ENCODE data around the gene DMWD. TPM values are rescaled to one million over a fixed set of nuclear protein-coding genes. Genes with fewer than 3 reads are reported as not detected.
"Not testable (repeated sequence)": the region's sequence is repeated elsewhere in the genome, so short reads cannot be mapped to it uniquely, and the experiment has no call there.

The DMWD gene
- total RNA-seq, 2 experiments from 2014 or later, result 20.6 TPM

DNA sequence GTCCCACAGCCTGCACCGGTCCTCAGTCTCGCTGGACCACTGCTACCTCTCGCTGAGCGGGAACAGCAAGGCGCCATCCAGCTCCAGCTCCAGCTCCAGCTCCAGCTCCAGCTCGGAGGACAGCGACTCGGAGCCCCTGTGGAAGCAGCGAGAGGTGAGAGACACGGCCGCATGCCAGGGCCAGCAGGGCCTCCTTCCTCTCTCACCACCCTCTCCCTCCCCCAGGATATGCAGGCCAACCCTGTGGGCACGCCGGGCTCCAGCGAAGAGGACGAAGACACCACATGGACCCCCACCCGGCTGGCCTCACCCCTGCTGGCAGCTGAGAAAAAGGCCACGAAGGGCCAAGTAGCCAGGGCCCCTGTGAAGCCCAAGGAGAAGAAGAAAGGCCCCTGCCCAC, 30.9 kb downstream of the DMWD start:
- DNase-seq (no peak), ATAC-seq (no peak)
- Mint-ChIP-seq H3K9me3 (ENCODE audit: insufficient read depth) (no peaks in the 10 kb centered on the region), H3K4me3 (no peak overlapping the region), H3K4me1 (ENCODE audit: low read depth) (no peaks in the 10 kb centered on the region), H3K27ac (no peak overlapping the region), H3K36me3 (ENCODE audit: low read depth) (no peaks in the 10 kb centered on the region), H3K27me3 (ENCODE audit: low read depth) (peaks cover 4% of the 10 kb centered on the region)
- CTCF ChIA-PET, result no interaction called here
- POLR2A ChIA-PET, result no interaction called here

- Mint-ChIP-seq H3K4me1 (ENCODE audit: low read depth) (no peaks in the 10 kb centered on the region), H3K36me3 (ENCODE audit: low read depth) (no peaks in the 10 kb centered on the region), H3K4me3 (no peak overlapping the region), H3K27ac (no peak overlapping the region), H3K27me3 (ENCODE audit: low read depth) (no peaks in the 10 kb centered on the region), H3K9me3 (ENCODE audit: insufficient read depth) (no peaks in the 10 kb centered on the region)
- ChIA-PET CTCF (no interaction called here), POLR2A (no interaction called here)
- no peak for DNase-seq
- no peak for ATAC-seq
Measured at GRCh38 chr19:45758921-45759320, 33.7 kb downstream of the DMWD start.

GRCh38 chr19:45757695-45758094, 35.0 kb downstream of the DMWD start:
- POLR2A ChIA-PET, result interaction anchor here (0.7 kb wide), 1 partner anchor 352 kb away, joined by 3 read pairs; no protein-coding TSS in a partner anchor
- CTCF ChIA-PET, result interaction anchor here (0.7 to 1.3 kb wide), 3 partner anchors 42 to 271 kb away, joined by 3 to 4 read pairs (median 3); no protein-coding TSS in a partner anchor
- Mint-ChIP-seq H3K9me3 (ENCODE audit: insufficient read depth) (no peaks in the 10 kb centered on the region), H3K27me3 (ENCODE audit: low read depth) (no peaks in the 10 kb centered on the region), H3K36me3 (ENCODE audit: low read depth) (no peaks in the 10 kb centered on the region), H3K4me1 (ENCODE audit: low read depth) (no peaks in the 10 kb centered on the region), H3K4me3 (no peak overlapping the region), H3K27ac (no peak overlapping the region)
- ATAC-seq, result no peak
- DNase-seq, result no peak

DNA sequence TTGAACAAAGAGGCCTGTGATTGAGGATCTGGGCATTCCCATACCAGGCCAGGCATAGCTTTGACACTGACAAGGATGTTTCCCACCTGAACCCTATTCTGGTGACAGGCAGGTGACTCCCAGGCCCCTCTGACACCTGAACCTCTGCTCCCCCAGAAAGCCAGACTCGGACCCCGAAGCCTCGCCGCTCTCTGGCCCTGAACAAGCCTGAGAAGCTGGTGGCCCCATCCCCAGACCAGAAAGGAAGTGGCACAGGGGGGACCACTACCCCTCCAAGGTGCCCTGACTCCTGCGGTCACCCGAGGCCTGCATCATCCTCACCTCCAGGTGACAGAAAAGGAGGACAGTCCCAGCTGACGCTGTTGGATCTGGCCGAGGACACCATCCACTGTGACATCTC, 38.3 kb downstream of the DMWD start:
- Mint-ChIP-seq H3K27ac (no peak overlapping the region), H3K27me3 (ENCODE audit: low read depth) (no peaks in the 10 kb centered on the region), H3K4me1 (ENCODE audit: low read depth) (no peaks in the 10 kb centered on the region), H3K9me3 (ENCODE audit: insufficient read depth) (no peaks in the 10 kb centered on the region), H3K36me3 (ENCODE audit: low read depth) (no peaks in the 10 kb centered on the region), H3K4me3 (no peak overlapping the region)
- POLR2A ChIA-PET, result interaction anchor here (2.7 kb wide), 1 partner anchor 15 kb away, joined by 6 read pairs; the partner anchor contains the start of gene SIX5
- DNase-seq (no peak), ATAC-seq (no peak)
- CTCF ChIA-PET, result interaction anchor here (1.5 kb wide), 1 partner anchor 129 kb away, joined by 4 read pairs; no protein-coding TSS in a partner anchor

DNA sequence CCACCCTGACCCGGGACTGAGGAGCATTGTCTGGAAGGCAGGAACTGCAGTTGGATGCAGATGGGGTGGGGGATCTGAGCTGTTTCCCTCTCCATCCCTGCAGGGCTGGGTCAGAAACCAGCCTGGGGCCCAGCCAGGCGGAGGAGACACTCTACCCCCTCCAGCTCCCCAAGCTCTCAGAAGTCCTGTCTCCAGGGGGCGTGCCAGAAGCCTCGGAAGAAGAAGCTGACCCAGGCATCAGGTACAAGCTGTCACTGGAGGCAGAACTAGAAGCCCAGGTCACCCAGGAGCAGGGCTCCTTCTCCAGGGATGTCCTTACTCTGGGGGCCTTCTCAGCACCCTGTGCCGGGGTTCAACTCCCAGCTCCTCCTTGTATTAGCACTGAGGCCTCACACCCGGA, 39.1 kb downstream of the DMWD start:
- DNase-seq, result no peak
- Mint-ChIP-seq H3K36me3 (ENCODE audit: low read depth) (no peaks in the 10 kb centered on the region), H3K27ac (no peak overlapping the region), H3K9me3 (ENCODE audit: insufficient read depth) (no peaks in the 10 kb centered on the region), H3K4me3 (no peak overlapping the region), H3K27me3 (ENCODE audit: low read depth) (no peaks in the 10 kb centered on the region), H3K4me1 (ENCODE audit: low read depth) (no peaks in the 10 kb centered on the region)
- CTCF ChIA-PET, result interaction anchor here (0.7 kb wide), 1 partner anchor 15 kb away, joined by 3 read pairs; the partner anchor contains the start of gene SIX5
- POLR2A ChIA-PET, result interaction anchor here (2.7 kb wide), 1 partner anchor 15 kb away, joined by 6 read pairs; the partner anchor contains the start of gene SIX5
- no peak for ATAC-seq

DNA sequence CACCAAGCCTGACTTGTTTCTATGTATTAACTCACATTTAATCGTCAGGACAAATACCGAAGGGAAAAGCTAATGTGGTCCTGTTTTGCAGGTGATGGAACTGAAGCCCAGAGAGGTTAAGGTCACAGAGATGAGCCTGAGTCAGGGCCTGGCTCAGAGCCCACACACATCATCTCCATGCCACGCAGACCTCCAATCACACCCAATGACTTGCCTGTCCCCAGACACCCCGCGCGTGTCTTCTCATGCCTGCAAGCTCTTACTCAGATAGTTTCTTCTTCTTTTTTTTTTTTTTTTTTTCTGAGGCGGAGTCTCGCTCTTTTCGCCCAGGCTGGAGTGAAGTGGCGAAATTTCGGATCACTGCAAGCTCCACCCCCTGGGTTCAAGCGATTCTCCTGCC, 40.0 kb downstream of the DMWD start:
- no peaks in the 10 kb centered on the region for H3K4me1 Mint-ChIP-seq (ENCODE audit: low read depth)
- no peaks in the 10 kb centered on the region for H3K27me3 Mint-ChIP-seq (ENCODE audit: low read depth)
- no peak overlapping the region for H3K27ac Mint-ChIP-seq
- ChIA-PET POLR2A (no interaction called here), CTCF (interaction anchor here (0.8 to 0.9 kb wide), 2 partner anchors 16 to 21 kb away, joined by 4 read pairs; partner anchors contain the start of gene SIX5)
- no peak overlapping the region for H3K4me3 Mint-ChIP-seq
- no peaks in the 10 kb centered on the region for H3K36me3 Mint-ChIP-seq (ENCODE audit: low read depth)
- ATAC-seq (no peak), DNase-seq (no peak)
- H3K9me3 Mint-ChIP-seq (ENCODE audit: insufficient read depth), result no peaks in the 10 kb centered on the region

GRCh38 chr19:45751483-45751882, 41.2 kb downstream of the DMWD start:
- ATAC-seq; H3K27ac Mint-ChIP-seq; POLR2A ChIA-PET; DNase-seq; H3K27me3 Mint-ChIP-seq (ENCODE audit: low read depth); H3K4me1 Mint-ChIP-seq (ENCODE audit: low read depth); H3K36me3 Mint-ChIP-seq (ENCODE audit: low read depth); H3K4me3 Mint-ChIP-seq; H3K9me3 Mint-ChIP-seq (ENCODE audit: insufficient read depth): not testable (repeated sequence)
- CTCF ChIA-PET, result interaction anchor here (0.9 kb wide), 1 partner anchor 17 kb away, joined by 4 read pairs; the partner anchor contains the start of gene SIX5

DNA sequence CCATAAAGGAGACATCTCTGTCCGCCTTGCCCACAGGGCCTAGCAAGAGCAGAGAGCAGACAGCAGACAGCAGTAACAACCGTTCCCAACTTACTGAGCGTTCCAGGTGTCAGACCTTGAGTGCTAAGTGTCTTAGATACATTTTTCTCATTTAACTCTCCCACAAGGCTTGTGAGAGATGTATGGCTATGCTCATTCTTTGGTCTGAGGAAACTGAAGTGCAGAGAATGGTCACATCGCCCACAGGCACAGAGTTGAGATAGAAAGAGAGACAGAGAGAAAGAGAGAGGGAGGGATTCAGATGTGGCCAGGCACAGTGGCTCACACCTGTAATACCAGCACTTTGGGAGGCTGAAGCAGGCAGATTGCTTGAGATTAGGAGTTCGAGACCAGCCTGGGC, 45.1 kb downstream of the DMWD start:
- H3K4me1 Mint-ChIP-seq (ENCODE audit: low read depth), result no peaks in the 10 kb centered on the region
- POLR2A ChIA-PET, result no interaction called here
- H3K4me3 Mint-ChIP-seq, result no peak overlapping the region
- no peaks in the 10 kb centered on the region for H3K9me3 Mint-ChIP-seq (ENCODE audit: insufficient read depth)
- no peak overlapping the region for H3K27ac Mint-ChIP-seq
- CTCF ChIA-PET, result no interaction called here
- no peak for ATAC-seq
- no peaks in the 10 kb centered on the region for H3K36me3 Mint-ChIP-seq (ENCODE audit: low read depth)
- H3K27me3 Mint-ChIP-seq (ENCODE audit: low read depth), result peaks cover 17% of the 10 kb centered on the region
- no peak for DNase-seq

DNA sequence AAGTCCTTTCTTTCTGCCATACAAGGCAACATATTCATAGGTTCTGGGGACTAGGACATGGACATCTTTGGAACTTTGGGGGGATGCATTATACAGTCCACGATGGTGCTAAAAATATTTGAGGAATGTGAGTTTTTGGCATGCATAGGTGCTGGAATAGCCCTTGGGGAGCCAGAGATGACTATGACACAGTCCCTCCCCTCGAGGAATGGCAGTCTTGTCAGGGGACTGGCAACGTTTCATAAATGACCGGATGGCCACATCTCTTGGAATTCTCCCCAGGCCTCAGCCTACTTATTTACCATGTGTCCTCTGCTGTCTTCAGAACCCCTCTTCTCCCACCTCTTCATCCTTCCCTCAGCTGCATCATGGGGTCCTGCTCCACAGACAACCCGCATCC, 45.8 kb downstream of the DMWD start:
- Mint-ChIP-seq H3K27ac (no peak overlapping the region), H3K4me1 (ENCODE audit: low read depth) (no peaks in the 10 kb centered on the region), H3K9me3 (ENCODE audit: insufficient read depth) (no peaks in the 10 kb centered on the region), H3K36me3 (ENCODE audit: low read depth) (no peaks in the 10 kb centered on the region), H3K27me3 (ENCODE audit: low read depth) (peaks cover 19% of the 10 kb centered on the region), H3K4me3 (no peak overlapping the region)
- CTCF ChIA-PET, result no interaction called here
- DNase-seq (no peak), ATAC-seq (no peak)
- POLR2A ChIA-PET, result no interaction called here

DNA sequence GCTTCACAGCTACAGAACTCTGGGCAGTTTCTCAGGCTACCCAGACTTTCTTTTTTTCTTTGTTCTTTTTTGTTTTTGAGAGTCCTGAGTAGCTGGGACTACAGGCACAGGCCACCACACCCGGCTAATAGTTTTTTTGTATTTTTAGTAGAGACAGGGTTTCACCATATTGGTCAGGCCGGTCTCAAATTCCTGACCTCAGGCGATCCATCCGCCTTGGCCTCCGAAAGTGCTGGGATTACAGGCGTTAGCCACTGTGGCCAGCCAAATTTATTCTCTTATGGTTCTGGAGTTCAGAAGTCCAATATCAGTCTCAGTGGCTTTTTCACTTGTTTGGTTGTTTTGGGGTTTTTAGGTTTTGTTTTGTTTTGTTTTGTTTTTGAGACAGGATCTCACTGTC, 47.0 kb downstream of the DMWD start:
- no peaks in the 10 kb centered on the region for H3K4me1 Mint-ChIP-seq (ENCODE audit: low read depth)
- ATAC-seq (no peak), DNase-seq (no peak)
- no peak overlapping the region for H3K27ac Mint-ChIP-seq
- ChIA-PET CTCF (no interaction called here), POLR2A (no interaction called here)
- no peak overlapping the region for H3K4me3 Mint-ChIP-seq
- H3K36me3 Mint-ChIP-seq (ENCODE audit: low read depth), result no peaks in the 10 kb centered on the region
- H3K27me3 Mint-ChIP-seq (ENCODE audit: low read depth), result peaks cover 19% of the 10 kb centered on the region
- H3K9me3 Mint-ChIP-seq (ENCODE audit: insufficient read depth), result no peaks in the 10 kb centered on the region

DNA sequence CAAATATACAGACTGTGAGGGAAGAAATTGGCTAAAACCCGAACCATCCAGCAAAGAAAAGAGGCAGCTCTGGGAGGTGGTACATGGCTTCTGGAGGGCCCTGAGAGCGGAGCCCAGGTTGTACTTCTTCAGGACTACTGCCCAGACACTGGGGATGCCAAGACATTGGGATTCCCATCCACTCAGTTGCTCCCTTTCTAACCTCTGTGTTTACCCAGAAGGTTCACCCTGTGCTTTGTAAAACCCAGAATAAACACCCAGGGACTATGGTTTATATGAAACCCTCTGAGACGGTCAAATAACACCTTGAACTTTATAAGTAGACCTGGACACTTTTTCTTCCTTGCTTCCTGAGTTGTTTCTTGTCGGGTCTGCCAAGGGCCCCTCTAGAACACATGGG, 49.7 kb downstream of the DMWD start:
- no peaks in the 10 kb centered on the region for H3K4me1 Mint-ChIP-seq (ENCODE audit: low read depth)
- ATAC-seq (no peak), DNase-seq (no peak)
- no peak overlapping the region for H3K27ac Mint-ChIP-seq
- POLR2A ChIA-PET, result no interaction called here
- no peaks in the 10 kb centered on the region for H3K9me3 Mint-ChIP-seq (ENCODE audit: insufficient read depth)
- H3K4me3 Mint-ChIP-seq, result no peak overlapping the region
- H3K27me3 Mint-ChIP-seq (ENCODE audit: low read depth), result peaks cover 19% of the 10 kb centered on the region
- H3K36me3 Mint-ChIP-seq (ENCODE audit: low read depth), result no peaks in the 10 kb centered on the region
- CTCF ChIA-PET, result interaction anchor here (1.5 kb wide), 1 partner anchor 27 kb away, joined by 4 read pairs; no protein-coding TSS in a partner anchor

DNA sequence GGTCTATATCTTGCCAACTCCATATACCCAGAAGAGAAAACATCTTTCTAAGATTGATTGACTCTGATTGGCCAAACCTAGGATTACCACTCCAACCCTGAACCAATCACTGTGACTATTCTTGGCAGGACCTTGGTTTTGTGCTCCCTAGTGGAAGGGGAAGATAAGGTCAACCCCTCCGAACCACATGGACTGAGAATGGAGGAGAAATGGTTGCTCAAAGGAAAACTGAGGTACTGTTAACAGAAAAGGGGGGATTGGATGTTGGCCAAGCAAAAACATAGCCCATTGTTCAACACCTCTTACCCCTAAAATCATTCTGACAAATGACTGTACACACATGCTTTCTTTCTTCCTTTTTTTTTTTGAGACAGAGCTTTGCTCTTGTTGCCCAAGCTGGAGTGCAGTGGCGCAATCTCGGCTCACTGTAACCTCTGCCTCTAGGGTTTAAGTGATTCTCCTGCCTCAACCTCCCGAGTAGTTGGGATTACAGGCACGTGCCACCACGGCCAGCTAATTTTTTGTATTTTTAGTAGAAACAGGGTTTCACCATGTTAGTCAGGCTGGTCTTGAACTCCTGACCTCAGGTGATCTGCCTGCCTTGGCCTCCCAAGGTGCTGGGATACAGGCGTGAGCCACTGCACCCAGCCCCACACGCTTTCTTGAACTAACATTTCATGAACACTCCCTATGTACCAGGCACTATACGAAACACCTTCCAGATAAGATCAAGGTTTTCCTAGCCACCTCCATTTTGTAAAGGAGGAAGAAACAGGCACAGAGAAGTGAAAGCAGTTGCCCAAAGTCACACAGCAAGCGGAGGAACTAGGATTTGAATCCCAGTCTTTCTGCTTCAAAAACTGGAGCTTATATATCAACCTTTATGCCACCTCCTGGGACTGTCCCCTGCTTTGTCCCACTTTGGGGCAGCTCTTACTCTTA, 52.9 kb downstream of the DMWD start:
- no peak overlapping the region for H3K4me3 Mint-ChIP-seq

More for the DNA sequence above, 52.9 kb downstream of the DMWD start:
- DNase-seq (no peak), ATAC-seq (no peak)
- Mint-ChIP-seq H3K36me3 (ENCODE audit: low read depth) (no peaks in the 10 kb centered on the region), H3K27me3 (ENCODE audit: low read depth) (peaks cover 4% of the 10 kb centered on the region), H3K9me3 (ENCODE audit: insufficient read depth) (no peaks in the 10 kb centered on the region), H3K27ac (no peak overlapping the region), H3K4me1 (ENCODE audit: low read depth) (no peaks in the 10 kb centered on the region)
- ChIA-PET POLR2A (no interaction called here), CTCF (interaction anchor here (0.7 to 1.3 kb wide), 3 partner anchors 9 to 59 kb away, joined by 3 read pairs; partner anchors contain the start of genes FBXO46 and SIX5)

All from activated CD8-positive, alpha-beta T cell treated with anti-CD3 and anti-CD28 coated beads, Interleukin-2, amount 10 ng/mL, durations not matched to agents 7 days and 5 days (primary cell).